GM12875 (cell line): ENCODE data around the gene NINL.

Experiments
- H3K4me3 ChIP-seq: one replicate; pipeline ENCODE4 v1.5.1; 2011; ENCODE audit warnings: low read depth, low read length, control low read depth
- TF ChIP-seq, protein P1 (sequence below): IDR thresholded peaks from 2 replicates; pipeline ENCODE4 v1.5.1; 2011; ENCODE audit warnings: low read depth, mild to moderate bottlenecking, control low read depth, inconsistent platforms, low read length, moderate library complexity, borderline replicate concordance; ENCODE audit not compliant: insufficient read depth

Gene NINL

DNA sequence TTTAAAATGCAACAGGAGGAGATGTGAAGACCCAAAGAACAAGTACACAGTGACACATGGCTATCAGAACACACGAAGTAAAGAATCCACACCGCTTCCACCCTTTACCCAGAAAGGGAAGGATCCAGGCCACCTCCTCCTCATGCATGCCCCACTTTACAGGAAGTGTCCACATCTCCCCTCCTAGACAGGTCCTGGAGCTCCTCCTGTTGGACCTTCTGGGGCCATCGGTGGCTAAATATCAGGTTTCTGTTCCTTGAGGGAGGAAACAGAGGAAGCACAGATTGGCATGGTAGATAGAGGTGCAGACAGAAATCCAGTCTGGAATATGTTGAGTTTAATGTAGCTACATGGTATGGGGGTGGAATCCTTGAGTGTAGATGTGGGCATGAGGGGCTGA is 10.9 kb downstream of the NINL start:
- TF ChIP-seq, protein P1, sequence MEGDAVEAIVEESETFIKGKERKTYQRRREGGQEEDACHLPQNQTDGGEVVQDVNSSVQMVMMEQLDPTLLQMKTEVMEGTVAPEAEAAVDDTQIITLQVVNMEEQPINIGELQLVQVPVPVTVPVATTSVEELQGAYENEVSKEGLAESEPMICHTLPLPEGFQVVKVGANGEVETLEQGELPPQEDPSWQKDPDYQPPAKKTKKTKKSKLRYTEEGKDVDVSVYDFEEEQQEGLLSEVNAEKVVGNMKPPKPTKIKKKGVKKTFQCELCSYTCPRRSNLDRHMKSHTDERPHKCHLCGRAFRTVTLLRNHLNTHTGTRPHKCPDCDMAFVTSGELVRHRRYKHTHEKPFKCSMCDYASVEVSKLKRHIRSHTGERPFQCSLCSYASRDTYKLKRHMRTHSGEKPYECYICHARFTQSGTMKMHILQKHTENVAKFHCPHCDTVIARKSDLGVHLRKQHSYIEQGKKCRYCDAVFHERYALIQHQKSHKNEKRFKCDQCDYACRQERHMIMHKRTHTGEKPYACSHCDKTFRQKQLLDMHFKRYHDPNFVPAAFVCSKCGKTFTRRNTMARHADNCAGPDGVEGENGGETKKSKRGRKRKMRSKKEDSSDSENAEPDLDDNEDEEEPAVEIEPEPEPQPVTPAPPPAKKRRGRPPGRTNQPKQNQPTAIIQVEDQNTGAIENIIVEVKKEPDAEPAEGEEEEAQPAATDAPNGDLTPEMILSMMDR = no peak
- H3K4me3 ChIP-seq = no peak overlapping the region

DNA sequence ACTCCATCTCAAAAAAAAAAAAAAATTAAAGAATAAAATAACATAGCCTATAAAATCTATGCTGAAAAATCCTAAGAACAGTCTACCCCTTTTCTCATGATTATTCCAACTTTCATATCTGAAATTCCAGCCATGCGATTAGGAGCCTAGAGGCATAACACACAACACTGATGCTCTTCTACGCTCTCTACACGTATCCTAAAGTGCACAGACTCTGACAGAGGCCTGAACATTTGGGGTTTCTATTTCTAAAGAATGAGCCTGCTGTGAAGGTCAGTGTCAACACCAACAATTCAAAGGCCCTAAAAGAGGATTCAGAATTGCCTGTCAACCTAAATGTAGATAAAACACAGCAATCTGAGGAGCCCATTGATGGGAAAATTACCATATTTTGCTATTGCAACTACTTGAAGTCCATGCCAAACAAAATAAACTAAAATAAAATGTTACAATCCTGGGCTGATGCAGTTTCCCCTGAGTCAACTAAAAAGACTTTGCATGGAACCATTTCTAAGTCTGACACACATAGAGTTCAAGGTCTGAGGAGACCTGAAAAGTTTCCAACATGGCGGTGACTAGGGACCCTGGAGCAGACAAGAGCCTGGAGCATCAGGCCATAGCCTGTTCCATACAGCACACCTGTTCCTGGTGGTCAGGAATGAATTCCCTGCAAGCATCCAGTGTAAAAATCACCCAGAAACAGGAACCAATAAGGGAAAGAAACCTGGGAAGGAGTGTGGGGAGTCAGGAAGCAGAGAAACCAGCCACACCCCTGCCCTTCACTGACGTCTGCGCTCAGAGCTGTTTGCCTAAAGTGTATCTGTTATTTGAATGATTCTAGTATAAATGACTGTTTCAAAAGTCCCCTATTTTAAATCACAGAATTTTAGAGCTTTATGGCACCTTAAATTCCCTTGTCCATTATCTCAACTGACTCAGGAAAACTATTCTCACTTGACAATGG is 11.8 kb downstream of the NINL start:
- TF ChIP-seq, protein P1 = no peak
- H3K4me3 ChIP-seq = no peak overlapping the region

DNA sequence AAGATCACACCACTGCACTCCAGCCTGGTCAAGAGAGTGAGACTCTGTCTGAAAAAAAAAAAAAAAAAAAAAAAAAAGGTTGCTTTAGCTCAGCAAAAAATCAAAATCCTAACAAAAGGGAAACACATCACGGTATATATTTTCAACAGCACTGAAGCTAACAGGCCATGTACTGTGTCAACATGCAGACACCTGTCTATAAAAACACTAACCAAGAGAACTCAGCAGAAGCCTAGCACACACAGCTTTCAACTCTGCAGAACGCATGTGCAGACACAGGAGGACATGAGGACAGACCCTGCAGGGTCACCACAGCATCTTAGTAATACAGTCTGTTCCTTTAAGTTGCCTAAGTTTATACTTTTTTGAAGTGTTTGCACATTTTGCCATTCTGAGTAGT is 13.5 kb downstream of the NINL start:
- no peak overlapping the region for H3K4me3 ChIP-seq
- TF ChIP-seq, protein P1 = no peak

DNA sequence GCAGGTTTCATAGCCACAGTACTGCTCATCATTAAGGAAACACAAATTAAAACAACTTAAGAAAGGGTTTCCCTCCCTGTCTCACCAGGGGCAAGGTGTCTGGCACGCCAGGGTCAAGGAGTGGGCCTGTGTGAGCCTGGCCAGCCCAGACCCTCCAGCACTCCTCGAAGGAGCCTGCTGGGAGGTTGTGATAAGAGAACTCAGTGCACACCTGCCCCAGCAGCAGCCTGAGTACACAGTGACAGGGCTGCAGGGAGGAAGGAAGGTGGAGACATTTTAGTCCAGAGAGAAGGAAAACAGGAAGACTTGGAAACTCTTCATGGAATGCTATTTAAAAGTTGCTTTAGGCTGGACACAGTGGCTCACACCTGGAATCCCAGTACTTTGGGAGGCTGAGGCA is 14.1 kb downstream of the NINL start:
- TF ChIP-seq, protein P1 = no peak
- H3K4me3 ChIP-seq = no peak overlapping the region

DNA sequence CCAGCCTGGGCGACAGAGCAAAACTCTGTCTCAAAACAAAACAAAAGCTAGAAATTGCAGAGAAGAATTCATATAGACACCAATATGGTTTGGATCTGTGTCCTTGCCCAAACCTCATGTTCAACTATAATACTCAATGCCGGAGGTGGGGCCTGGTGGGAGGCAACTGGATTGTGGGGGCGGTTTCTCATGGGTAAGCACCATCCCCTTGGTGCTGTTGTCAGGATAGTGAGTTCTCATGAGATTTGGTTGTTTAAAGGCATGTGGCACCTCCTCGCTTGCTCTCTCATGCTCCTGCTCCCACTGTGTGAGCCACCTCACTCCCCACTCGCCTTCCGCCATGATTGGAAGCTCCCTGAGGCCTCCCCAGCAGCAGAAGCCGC is 15.2 kb downstream of the NINL start:
- TF ChIP-seq, protein P1 = no peak
- H3K4me3 ChIP-seq = no peak overlapping the region

DNA sequence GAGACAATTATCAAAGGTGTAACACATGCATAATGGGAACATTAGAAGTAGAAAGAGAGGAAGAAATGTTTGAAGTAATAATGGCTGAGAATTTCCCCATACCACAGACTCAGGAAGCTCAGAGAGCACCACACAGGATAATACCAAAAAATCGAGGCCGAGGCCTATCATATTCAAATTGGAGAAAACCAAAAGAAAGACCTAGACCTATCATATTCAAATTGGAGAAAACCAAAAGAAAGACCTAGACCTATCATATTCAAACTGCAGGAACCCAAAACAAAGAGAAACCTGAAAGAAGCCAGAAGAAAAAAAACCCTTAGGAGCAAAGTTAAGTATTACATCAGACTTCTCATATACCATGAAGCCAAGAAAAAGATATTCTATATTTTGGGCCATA is 18.0 kb downstream of the NINL start:
- H3K4me3 ChIP-seq = no peak overlapping the region
- TF ChIP-seq, protein P1 = no peak

DNA sequence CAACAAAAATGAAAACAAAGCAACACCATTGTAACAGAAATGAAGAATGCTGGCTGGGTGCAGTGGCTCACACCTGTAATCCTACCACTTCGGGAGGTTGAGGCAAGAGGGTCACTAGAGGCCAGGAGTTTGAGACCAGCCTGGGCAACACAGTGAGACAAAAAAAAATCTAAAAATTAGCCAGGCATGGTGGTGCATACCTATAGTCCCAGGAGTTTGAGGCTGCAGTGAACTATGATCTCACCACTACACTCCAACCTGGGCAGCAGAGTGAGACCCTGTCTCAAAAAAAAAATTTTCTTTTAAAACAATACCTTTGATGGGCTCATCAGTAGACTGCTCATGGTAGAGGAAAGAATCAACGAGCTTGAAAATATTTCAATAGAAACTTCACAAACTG is 18.5 kb downstream of the NINL start:
- TF ChIP-seq, protein P1 = no peak
- H3K4me3 ChIP-seq = no peak overlapping the region
